ENCODE measurements around the gene TTLL11.

TTLL11 gene

GRCh38 chr9:122124048-122124447, 30.9 kb upstream of the TTLL11 start:
- no peak for TF ChIP-seq CTCF (IDR thresholded peaks at IDR 0.05; ENCODE audit: extremely low read depth, missing control alignments)
- DNase-seq (ENCODE audit: low spot score), result no peak

GRCh38 chr9:122122903-122123632, 30.0 kb upstream of the TTLL11 start:
- peak; percentile 85 for DNase-seq (ENCODE audit: low spot score)
- TF ChIP-seq CTCF (IDR thresholded peaks at IDR 0.05; ENCODE audit: extremely low read depth, missing control alignments), result peak; percentile 98

DNA sequence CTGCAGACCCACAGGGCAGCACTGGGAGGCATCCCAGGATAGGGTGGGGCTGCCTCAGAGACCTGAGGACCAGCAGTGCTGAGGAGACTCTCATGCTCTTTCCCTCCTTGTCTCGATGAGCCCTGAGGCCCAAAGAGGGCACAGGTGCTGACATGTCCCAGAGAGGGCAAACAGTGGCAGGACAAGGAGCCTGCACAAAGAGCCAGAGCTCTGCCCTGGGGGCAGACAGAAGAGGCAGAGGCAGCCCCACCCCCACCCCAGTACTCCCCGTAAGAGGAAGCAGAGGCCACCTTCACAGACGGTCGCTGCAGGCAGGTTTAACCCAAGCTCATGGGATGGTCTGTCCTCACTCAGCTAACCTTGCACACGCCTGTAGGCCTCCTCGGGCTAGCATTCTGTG, 29.4 kb upstream of the TTLL11 start:
- no peak for DNase-seq (ENCODE audit: low spot score)
- TF ChIP-seq CTCF (IDR thresholded peaks at IDR 0.05; ENCODE audit: extremely low read depth, missing control alignments), result no peak

DNA sequence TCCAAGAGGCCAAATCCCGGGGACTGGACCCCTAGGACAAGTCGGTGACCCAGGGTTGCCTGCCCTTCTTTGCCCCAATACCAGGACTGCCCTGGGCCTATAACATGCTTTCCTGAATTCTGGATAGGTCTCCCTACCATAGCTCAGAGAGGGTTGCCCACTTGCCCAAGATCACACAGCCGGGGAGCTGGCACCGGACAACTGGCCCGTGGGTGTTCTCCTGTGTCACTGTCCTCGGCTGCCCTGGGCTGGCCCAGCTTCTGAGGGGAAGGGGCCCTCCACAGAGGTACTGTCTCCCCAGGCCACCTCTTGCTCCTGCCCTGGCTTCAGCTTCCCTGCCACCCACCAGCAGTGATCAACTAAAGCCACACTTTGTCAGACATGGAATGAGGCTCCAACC, 28.8 kb upstream of the TTLL11 start:
- DNase-seq (ENCODE audit: low spot score), result no peak
- TF ChIP-seq CTCF (IDR thresholded peaks at IDR 0.05; ENCODE audit: extremely low read depth, missing control alignments), result no peak

DNA sequence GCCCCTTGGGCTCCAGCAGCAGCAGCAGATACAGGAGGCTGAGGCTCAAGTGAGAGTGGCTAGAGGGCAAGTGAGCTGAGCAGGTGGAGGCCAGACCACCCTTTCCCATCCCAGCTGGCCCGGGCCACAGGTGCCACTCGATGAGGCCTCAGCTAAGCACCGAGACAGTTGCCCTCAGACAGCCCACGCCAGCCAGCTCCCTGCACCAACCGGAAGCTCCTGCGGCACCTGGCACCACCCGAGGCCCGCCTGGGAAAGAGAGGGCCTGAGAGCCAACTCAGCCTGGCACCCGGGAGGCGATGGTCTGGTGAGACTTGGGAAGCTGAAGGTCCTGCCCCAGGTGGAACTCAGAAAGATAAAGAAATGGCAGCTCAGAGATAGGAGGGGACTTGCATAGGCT, 28.3 kb upstream of the TTLL11 start:
- DNase-seq (ENCODE audit: low spot score), result no peak
- no peak for TF ChIP-seq CTCF (IDR thresholded peaks at IDR 0.05; ENCODE audit: extremely low read depth, missing control alignments)

DNA sequence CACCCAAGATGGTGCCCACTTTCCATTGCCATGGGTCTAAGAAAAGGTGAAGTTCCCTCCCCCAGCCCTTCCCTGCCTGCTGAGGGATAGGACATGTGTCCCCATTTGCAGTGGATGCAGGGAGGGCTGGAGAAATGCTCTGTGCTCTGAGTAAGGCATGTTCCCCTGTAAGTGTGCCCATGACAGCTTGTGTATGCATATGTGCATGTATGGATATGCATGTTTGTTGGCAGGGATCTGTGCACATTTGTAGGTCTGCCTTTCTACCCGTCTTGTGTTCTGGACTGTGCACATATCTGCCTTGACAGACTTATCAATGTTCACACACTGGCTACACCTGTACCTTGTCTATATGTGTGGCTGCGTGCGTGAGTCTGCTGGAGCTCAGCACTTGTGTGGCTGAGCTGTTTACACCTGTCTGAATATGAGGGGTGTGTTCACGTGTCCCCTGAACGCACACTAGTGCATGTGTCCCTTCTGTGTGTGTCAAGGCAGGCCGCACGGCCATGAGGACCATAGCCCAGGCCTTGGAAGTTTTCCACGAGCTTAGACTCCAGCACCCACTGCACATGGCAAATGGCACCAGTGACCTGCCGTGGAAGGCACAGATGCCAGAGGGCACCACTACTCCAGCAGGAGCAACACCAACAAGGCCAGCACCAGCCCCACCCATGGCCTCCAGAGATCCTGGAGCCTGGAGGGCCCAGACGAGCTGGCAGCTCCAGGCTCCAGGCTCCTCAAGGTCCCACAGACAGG, 27.4 kb upstream of the TTLL11 start:
- no peak for TF ChIP-seq CTCF (IDR thresholded peaks at IDR 0.05; ENCODE audit: extremely low read depth, missing control alignments)
- no peak for DNase-seq (ENCODE audit: low spot score)

GRCh38 chr9:122119721-122120120, 26.6 kb upstream of the TTLL11 start:
- no peak for TF ChIP-seq CTCF (IDR thresholded peaks at IDR 0.05; ENCODE audit: extremely low read depth, missing control alignments)
- DNase-seq (ENCODE audit: low spot score), result no peak
